GM18858 (cell line): ENCODE data around the gene TUBB4B.

ENCODE experiments used
- ATAC-seq: cut with Tn5 transposase; IDR thresholded peaks from one replicate; pipeline ENCODE4 v1.9.1; 2021; ENCODE audit not compliant: unreplicated experiment

TUBB4B gene

DNA sequence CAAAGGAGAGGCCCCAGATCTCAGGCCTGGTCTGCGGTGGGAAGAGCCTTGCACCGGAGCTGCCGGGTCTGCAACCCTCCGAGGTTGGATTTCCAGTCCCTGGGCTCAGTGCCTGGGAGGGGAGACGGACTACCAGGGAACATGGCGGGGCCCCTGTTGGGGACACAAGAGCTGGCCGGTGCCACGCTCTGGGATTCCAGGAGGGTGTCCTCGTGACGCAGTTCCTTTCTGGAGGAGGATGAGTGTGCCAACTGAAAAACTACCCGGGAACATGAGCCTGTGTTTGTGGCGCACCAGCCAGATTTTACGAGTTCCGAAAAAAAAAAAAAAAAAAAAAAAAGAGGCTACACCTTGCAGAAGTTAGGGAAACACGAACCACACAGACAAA, 52.0 kb downstream of the TUBB4B start:
- ATAC-seq = no peak
